CD14-positive monocyte (primary cell): ENCODE measurements around the gene CYP2C18. TPM values are rescaled to one million over a fixed set of nuclear protein-coding genes. Genes with fewer than 3 reads are reported as not detected.
"Not testable (repeated sequence)": the region's sequence is repeated elsewhere in the genome, so short reads cannot be mapped to it uniquely, and the experiment has no call there.

ENCODE experiments used
- DNase-seq, 3 donors: peaks; one replicate each; pipeline ENCODE4 v3.0.0-alpha.2; 2011 to 2022
- H2AFZ ChIP-seq: 2 replicates; pipeline ENCODE4 v1.6.0; 2012; ENCODE audit warnings: mild to moderate bottlenecking, low read depth, low read length, inconsistent platforms; ENCODE audit not compliant: insufficient read depth, poor library complexity, severe bottlenecking
- H3K27ac ChIP-seq, 2 donors: 1 replicate in 1 of 2; 2 replicates in 1 of 2; pipeline ENCODE4 v1.5.1; 2012 to 2013; ENCODE audit warnings: low read length in 2 of 2, control low read depth in 1 of 2, inconsistent platforms in 1 of 2, low read depth in 1 of 2, mild to moderate bottlenecking in 1 of 2
- H3K27me3 ChIP-seq, 2 donors: one replicate each; pipeline versions ENCODE4 v1.6.0 to v1.6.1; 2011 to 2013; ENCODE audit warnings: low read length in 2 of 2; ENCODE audit not compliant: control insufficient read depth in 2 of 2, insufficient read depth in 2 of 2
- H3K36me3 ChIP-seq, 2 donors: replicated peaks in 1 of 2; 1 replicate in 1 of 2; 2 replicates in 1 of 2; pipeline versions ENCODE4 v1.5.1 to v1.6.1; 2012 to 2013; ENCODE audit warnings: low read length in 2 of 2, control low read depth in 1 of 2, inconsistent platforms in 1 of 2, mild to moderate bottlenecking in 1 of 2; ENCODE audit not compliant: insufficient read depth in 2 of 2, control insufficient read depth in 1 of 2
- H3K4me1 ChIP-seq, 2 donors: 1 replicate in 1 of 2; 2 replicates in 1 of 2; pipeline versions ENCODE4 v1.5.1 to v1.6.1; 2012 to 2013; ENCODE audit warnings: low read length in 2 of 2, control low read depth in 1 of 2, inconsistent platforms in 1 of 2, mild to moderate bottlenecking in 1 of 2, moderate library complexity in 1 of 2; ENCODE audit not compliant: insufficient read depth in 2 of 2, control insufficient read depth in 1 of 2
- H3K4me2 ChIP-seq: replicated peaks from 2 replicates; pipeline ENCODE3; 2012; ENCODE audit warnings: low read length, moderate library complexity, mild to moderate bottlenecking; ENCODE audit not compliant: poor library complexity, severe bottlenecking; ENCODE audit errors: extremely low read depth
- H3K4me3 ChIP-seq, 3 experiments: fragments of 200-600 bp in 1 of 3; sonication (generic) in 1 of 3; replicated peaks in 1 of 3; 1 replicate in 2 of 3; 2 replicates in 1 of 3; pipeline ENCODE4 v1.5.1; 2011 to 2013; ENCODE audit warnings: low read length in 3 of 3, mild to moderate bottlenecking in 3 of 3, control low read depth in 2 of 3, low read depth in 2 of 3, inconsistent platforms in 1 of 3, moderate library complexity in 1 of 3
- H3K79me2 ChIP-seq: 2 replicates; pipeline ENCODE4 v1.6.0; 2012; ENCODE audit warnings: mild to moderate bottlenecking, control low read depth, inconsistent platforms, low read length, moderate library complexity; ENCODE audit not compliant: insufficient read depth
- H3K9ac ChIP-seq: 2 replicates; pipeline ENCODE4 v1.6.0; 2017; ENCODE audit warnings: low read length, mild to moderate bottlenecking; ENCODE audit not compliant: insufficient read depth, poor library complexity, severe bottlenecking
- H3K9me3 ChIP-seq, 2 donors: replicated peaks in 1 of 2; 1 replicate in 1 of 2; 2 replicates in 1 of 2; pipeline versions ENCODE4 v1.5.1 to v1.6.1; 2012 to 2013; ENCODE audit warnings: low read length in 2 of 2, control low read depth in 1 of 2; ENCODE audit not compliant: control insufficient read depth in 1 of 2, insufficient read depth in 1 of 2
- H4K20me1 ChIP-seq: 2 replicates; pipeline ENCODE4 v1.6.0; 2012; ENCODE audit warnings: mild to moderate bottlenecking, low read length, control low read depth, moderate library complexity; ENCODE audit not compliant: insufficient read depth
- H3K27ac Mint-ChIP-seq, 7 donors: one replicate each; pipeline ENCODE4 v1.8.0; 2020; ENCODE audit warnings: mild to moderate bottlenecking in 7 of 7, mixed read lengths in 7 of 7, moderate library complexity in 6 of 7, inconsistent platforms in 2 of 7
- H3K27me3 Mint-ChIP-seq, 3 donors: one replicate each; pipeline ENCODE4 v1.8.0; 2021 to 2022; ENCODE audit warnings: low read depth in 3 of 3, mild to moderate bottlenecking in 3 of 3, mixed read lengths in 3 of 3, moderate library complexity in 3 of 3, inconsistent platforms in 1 of 3
- H3K36me3 Mint-ChIP-seq, 2 donors: one replicate each; pipeline ENCODE4 v1.8.0; 2020; ENCODE audit warnings: mixed read lengths in 2 of 2, inconsistent platforms in 1 of 2, mild to moderate bottlenecking in 1 of 2
- H3K4me1 Mint-ChIP-seq: one replicate; pipeline ENCODE4 v1.8.0; 2020; ENCODE audit warnings: mild to moderate bottlenecking, mixed read lengths
- H3K4me3 Mint-ChIP-seq, 2 donors: one replicate each; pipeline ENCODE4 v1.8.0; 2020; ENCODE audit warnings: mild to moderate bottlenecking in 2 of 2, mixed read lengths in 2 of 2, moderate library complexity in 1 of 2
- H3K9me3 Mint-ChIP-seq, 7 donors: one replicate each; pipeline ENCODE4 v1.8.0; 2020 to 2022; ENCODE audit warnings: mixed read lengths in 7 of 7, mild to moderate bottlenecking in 6 of 7, moderate library complexity in 6 of 7, inconsistent platforms in 2 of 7
- WGBS: methylation state at CpG from one replicate; pipeline ENCODE4 v1.1.5; 2013; ENCODE audit warnings: missing lambda C conversion rate; ENCODE audit not compliant: insufficient coverage; 5-methylcytosine and 5-hydroxymethylcytosine counted together
- intact Hi-C, 2 donors: fragments of 100-400 bp; cut with micrococcal nuclease; formaldehyde crosslinking; loops; one replicate each; pipeline versions ENCODE4 v1.15.0 to v1.15.1; 2023
- polyA plus RNA-seq, 3 donors: library from polyadenylated mRNA; depleted of rRNA in 1 of 3; unstranded in 2 of 3; stranded (reverse) in 1 of 3; fragments of 300-500 nt in 2 of 3; fragments of >200 nt in 1 of 3; fragmentation: Illumina TruSeq in 2 of 3; gene quantifications; 1 replicate in 2 of 3; 2 replicates in 1 of 3; pipeline ENCODE4 v1.2.3, GENCODE V29; 2012 to 2021
- TF ChIP-seq, protein P1 (sequence below): fragments of 200-600 bp; IDR thresholded peaks from one replicate; pipeline ENCODE4 v1.8.0; 2022; ENCODE audit warnings: antibody characterized with exemption, mild to moderate bottlenecking

The CYP2C18 gene
- polyA plus RNA-seq, 3 donors: not detected

DNA sequence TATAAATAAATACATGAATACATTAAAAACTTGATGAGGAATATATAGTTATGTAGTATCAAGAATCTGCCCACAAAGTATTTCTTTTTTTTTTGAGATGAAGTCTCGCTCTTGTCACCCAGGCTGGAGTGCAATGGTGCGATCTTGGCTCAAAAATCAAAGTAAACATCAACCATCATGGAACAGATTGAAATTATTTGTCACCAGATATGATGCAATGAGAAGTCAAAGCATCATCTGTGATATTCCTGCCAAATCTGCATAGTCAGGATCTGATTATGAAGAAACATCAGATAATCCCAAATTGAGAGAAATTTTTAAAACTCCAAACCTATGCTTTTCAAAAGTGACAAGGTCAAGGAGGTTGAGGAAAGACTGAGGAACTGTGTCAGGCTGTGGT is 5.1 kb upstream of the CYP2C18 start:
- Histone ChIP-seq H3K36me3 (no peaks in the 10 kb centered on the region), H3K9me3 (peaks cover 0 to 4% of the 10 kb centered on the region in 2 donors), H4K20me1 (no peaks in the 10 kb centered on the region), H3K4me1 (no peaks in the 10 kb centered on the region), H2AFZ (no peak overlapping the region), H3K4me3 (no peak overlapping the region), H3K4me2 (no peak overlapping the region), H3K27me3 (no peaks in the 10 kb centered on the region), H3K9ac (no peak overlapping the region), H3K79me2 (no peaks in the 10 kb centered on the region), H3K27ac (no peak overlapping the region)
- H3K9me3 Mint-ChIP-seq: peaks cover 0 to 10% (median 3%) of the 10 kb centered on the region in 7 donors
- H3K27ac Mint-ChIP-seq: no peak overlapping the region
- H3K4me3 Mint-ChIP-seq: no peak overlapping the region
- DNase-seq: no peak
- H3K27me3 Mint-ChIP-seq: peaks cover 0 to 1% (median 0%) of the 10 kb centered on the region in 3 donors
- intact Hi-C loops: no loop called here
- H3K36me3 Mint-ChIP-seq: no peaks in the 10 kb centered on the region
- WGBS: no CpG with 5 or more reads among the region's 2 CpGs
- H3K4me1 Mint-ChIP-seq: no peaks in the 10 kb centered on the region
- TF ChIP-seq, protein P1, sequence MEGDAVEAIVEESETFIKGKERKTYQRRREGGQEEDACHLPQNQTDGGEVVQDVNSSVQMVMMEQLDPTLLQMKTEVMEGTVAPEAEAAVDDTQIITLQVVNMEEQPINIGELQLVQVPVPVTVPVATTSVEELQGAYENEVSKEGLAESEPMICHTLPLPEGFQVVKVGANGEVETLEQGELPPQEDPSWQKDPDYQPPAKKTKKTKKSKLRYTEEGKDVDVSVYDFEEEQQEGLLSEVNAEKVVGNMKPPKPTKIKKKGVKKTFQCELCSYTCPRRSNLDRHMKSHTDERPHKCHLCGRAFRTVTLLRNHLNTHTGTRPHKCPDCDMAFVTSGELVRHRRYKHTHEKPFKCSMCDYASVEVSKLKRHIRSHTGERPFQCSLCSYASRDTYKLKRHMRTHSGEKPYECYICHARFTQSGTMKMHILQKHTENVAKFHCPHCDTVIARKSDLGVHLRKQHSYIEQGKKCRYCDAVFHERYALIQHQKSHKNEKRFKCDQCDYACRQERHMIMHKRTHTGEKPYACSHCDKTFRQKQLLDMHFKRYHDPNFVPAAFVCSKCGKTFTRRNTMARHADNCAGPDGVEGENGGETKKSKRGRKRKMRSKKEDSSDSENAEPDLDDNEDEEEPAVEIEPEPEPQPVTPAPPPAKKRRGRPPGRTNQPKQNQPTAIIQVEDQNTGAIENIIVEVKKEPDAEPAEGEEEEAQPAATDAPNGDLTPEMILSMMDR: no peak

DNA sequence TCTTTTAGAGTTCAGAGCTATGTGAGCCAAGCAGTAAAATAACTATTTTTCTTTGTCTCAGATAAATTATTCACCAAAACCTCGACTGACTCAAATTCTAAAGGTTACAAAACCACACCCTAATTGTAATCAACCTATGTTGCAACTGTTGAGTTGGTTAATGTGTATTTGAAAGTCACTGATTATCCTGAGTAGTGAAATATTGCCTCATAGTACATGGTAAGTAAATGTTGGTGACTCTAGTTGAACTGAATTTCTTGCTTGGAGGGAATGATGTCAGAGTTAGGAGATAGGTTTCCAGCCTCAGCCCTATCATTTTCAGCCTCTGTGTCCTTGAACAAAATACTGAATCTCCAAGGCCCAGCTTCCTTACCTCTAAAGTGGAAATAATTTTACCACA is 3.0 kb upstream of the CYP2C18 start:
- Histone ChIP-seq H3K4me1 (no peaks in the 10 kb centered on the region), H3K27ac (no peak overlapping the region), H3K9me3 (peaks cover 0 to 4% of the 10 kb centered on the region in 2 donors), H3K9ac (no peak overlapping the region), H4K20me1 (no peaks in the 10 kb centered on the region), H3K79me2 (no peaks in the 10 kb centered on the region), H3K27me3 (no peaks in the 10 kb centered on the region), H2AFZ (no peak overlapping the region), H3K36me3 (no peaks in the 10 kb centered on the region), H3K4me2 (no peak overlapping the region), H3K4me3 (no peak overlapping the region)
- Mint-ChIP-seq H3K4me1 (no peaks in the 10 kb centered on the region), H3K27ac (no peak overlapping the region), H3K4me3 (no peak overlapping the region), H3K27me3 (no peaks in the 10 kb centered on the region), H3K9me3 (peaks cover 0 to 8% (median 6%) of the 10 kb centered on the region in 7 donors), H3K36me3 (no peaks in the 10 kb centered on the region)
- intact Hi-C loops: no loop called here
- TF ChIP-seq, protein P1: no peak
- DNase-seq: no peak
- no CpG with 5 or more reads among the region's 1 CpG for WGBS

DNA sequence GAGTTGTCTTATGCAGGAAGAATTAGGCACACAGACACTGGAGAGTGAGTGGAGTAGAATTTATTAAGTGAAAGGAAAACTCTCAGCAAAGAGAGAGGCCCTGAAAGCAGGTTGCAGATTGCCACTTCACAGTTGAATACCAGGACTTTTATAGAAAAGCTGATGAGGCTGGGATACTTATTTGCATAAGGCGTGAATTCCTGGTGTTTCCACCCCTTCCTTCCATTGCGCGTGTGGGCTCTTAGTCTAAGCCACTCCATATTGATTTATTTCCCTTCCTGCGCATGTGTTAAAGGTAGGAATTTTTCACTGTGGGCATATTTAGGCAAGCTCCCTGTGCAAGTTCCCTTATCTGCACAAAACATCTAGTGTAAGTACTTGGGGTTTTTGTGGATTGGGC is 893 bp upstream of the CYP2C18 start:
- H3K4me3 Mint-ChIP-seq, H2AFZ ChIP-seq, H3K36me3 ChIP-seq, H3K9me3 ChIP-seq, H3K27ac Mint-ChIP-seq, H3K27ac ChIP-seq, H3K4me2 ChIP-seq, intact Hi-C loops, H3K9ac ChIP-seq, H3K4me3 ChIP-seq, H3K27me3 ChIP-seq, H3K36me3 Mint-ChIP-seq, H3K9me3 Mint-ChIP-seq, H3K4me1 ChIP-seq, H4K20me1 ChIP-seq, DNase-seq, H3K4me1 Mint-ChIP-seq, H3K79me2 ChIP-seq, H3K27me3 Mint-ChIP-seq: not testable (repeated sequence)
- no CpG with 5 or more reads among the region's 4 CpGs for WGBS
